Activated naive CD4-positive, alpha-beta T cell treated with anti-CD3 and anti-CD28 coated beads, Interleukin-2, amount 50 U/mL, for 24 hours (primary cell): ENCODE results near the gene FUT4.
A peak's percentile ranks its signal among the peaks of the same experiment; 100 is the strongest.

Experiments used
- H3K27ac Mint-ChIP-seq: one replicate; pipeline ENCODE4 v1.8.0; 2021; ENCODE audit warnings: mild to moderate bottlenecking, mixed read lengths
- H3K27me3 Mint-ChIP-seq: one replicate; pipeline ENCODE4 v1.8.0; 2021; ENCODE audit warnings: mixed read lengths
- H3K36me3 Mint-ChIP-seq: one replicate; pipeline ENCODE4 v1.8.0; 2021; ENCODE audit warnings: mixed read lengths
- H3K4me1 Mint-ChIP-seq: one replicate; pipeline ENCODE4 v1.8.0; 2021; ENCODE audit warnings: mixed read lengths
- H3K4me3 Mint-ChIP-seq: one replicate; pipeline ENCODE4 v1.8.0; 2021; ENCODE audit warnings: mild to moderate bottlenecking, mixed read lengths
- H3K9me3 Mint-ChIP-seq: one replicate; pipeline ENCODE4 v1.8.0; 2021; ENCODE audit warnings: mixed read lengths

Gene FUT4

DNA sequence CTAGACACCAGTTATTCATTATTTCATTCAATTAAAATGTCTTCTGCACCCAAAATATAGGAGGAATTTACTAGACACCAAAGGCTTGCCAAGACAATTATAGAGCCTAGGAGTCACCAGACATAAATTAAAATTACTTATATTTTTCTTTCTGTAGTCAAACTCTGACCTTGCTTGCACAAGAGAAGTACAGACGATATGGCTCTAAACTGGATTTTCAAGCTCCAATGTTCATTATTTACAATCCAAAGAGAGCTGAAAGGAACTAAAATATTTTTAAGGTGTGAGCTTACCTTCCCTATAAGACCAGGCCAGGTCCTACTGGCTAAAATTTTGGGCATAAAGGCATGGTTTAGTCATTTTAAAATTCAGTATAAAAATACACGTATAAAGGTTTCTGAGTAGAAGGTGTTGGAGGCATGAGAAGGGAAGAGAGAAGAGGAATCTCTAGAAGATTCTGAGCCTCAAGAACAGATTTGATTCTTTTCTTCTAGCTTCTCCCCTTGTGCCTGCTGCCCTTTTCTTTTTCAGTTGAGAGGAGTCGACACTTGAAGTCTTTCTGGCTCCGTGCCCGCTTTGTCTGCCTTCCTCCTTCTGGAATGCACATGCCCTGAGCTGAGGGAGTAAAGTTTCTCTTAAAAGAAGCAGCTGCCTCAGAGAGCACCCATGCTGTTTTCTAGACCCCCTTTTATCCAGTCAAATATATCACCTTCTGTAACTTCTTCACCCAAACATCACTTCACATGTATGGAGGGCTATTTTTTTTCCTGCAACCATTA is 18.0 kb upstream of the FUT4 start:
- no peaks in the 10 kb centered on the region for H3K9me3 Mint-ChIP-seq
- no peak overlapping the region for H3K27ac Mint-ChIP-seq
- H3K4me1 Mint-ChIP-seq: no peaks in the 10 kb centered on the region
- peaks cover 6% of the 10 kb centered on the region for H3K27me3 Mint-ChIP-seq
- H3K36me3 Mint-ChIP-seq: no peaks in the 10 kb centered on the region
- no peak overlapping the region for H3K4me3 Mint-ChIP-seq

DNA sequence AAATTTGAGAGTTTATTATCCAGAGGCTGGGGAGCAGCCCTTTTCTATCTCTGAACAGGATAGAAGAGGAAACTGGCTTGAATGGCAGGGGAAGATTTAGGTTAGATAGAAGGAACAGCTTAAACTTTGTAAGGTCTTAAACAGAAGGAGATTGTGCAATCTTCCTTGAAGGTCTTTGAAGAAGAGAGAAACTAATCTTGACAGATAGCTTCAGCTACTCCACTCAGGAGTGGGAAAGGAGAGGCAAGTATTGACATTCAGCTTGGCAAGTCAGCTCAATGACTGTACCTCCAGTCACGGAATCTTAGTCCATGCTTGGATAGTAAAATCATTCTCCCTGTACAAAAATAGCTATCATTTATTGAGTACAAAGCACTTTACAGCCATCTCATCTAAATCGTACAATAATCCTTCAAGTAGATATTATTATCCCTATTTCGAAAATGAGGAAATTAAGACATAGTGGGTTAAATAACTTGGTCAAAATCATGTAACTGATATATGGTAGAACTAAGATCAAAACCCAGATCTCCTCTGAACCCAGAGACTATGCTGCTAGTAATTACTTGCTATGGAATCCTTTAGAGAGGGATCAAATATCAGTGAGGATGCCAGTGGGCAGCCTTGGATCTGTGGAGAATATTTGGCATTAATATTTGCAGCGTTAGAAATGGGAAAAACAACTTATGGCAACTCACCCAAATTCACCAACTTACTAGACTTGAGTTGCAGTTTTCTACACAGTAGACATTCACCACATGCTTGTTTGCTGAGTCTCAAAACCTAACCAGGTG is 16.9 kb upstream of the FUT4 start:
- Mint-ChIP-seq H3K4me3 (no peak overlapping the region), H3K27ac (no peak overlapping the region), H3K36me3 (no peaks in the 10 kb centered on the region), H3K9me3 (no peaks in the 10 kb centered on the region), H3K27me3 (peaks cover 6% of the 10 kb centered on the region), H3K4me1 (no peaks in the 10 kb centered on the region)

DNA sequence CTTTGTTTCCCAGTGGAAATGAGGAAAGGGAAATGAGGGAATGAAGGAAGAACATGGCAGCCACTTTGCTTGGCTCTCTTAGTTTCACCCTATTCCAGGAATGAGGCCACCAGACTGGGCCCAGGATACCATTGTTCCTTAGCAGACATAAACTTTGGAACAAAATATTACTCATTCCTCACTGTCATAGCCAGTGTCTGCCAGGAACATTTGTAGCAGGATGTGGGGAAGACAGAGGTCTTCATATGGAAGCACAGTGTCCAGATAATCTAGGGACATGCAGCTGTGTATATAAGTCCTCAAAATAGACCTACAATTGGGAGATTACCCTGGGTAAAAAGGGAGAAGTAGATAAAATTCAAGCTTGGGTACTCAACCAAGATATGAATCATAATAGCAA is 15.2 kb upstream of the FUT4 start:
- Mint-ChIP-seq H3K27ac (no peak overlapping the region), H3K4me3 (no peak overlapping the region), H3K27me3 (peaks cover 7% of the 10 kb centered on the region), H3K4me1 (no peaks in the 10 kb centered on the region), H3K9me3 (no peaks in the 10 kb centered on the region), H3K36me3 (no peaks in the 10 kb centered on the region)

DNA sequence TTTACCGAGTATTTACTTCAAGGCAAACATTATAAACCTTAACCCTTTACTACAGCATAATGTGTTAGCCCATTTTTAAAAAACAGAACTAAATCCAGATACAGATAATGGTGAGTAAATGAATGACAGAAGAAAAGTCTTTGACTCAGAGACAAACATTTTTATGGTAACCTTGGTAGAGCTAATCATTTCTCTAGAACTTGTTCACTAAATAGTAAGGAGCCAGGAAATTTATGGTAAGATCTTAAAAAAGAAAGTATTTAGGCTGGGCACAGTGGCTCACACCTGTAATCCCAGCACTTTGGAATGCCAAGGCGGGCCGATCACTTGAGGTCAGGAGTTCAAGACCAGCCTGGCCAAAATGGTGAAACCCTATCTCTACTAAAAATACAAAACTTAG is 11.5 kb upstream of the FUT4 start:
- H3K27ac Mint-ChIP-seq: no peak overlapping the region
- H3K9me3 Mint-ChIP-seq: no peaks in the 10 kb centered on the region
- peaks cover 17% of the 10 kb centered on the region for H3K27me3 Mint-ChIP-seq
- H3K4me3 Mint-ChIP-seq: no peak overlapping the region
- no peaks in the 10 kb centered on the region for H3K4me1 Mint-ChIP-seq
- H3K36me3 Mint-ChIP-seq: no peaks in the 10 kb centered on the region

DNA sequence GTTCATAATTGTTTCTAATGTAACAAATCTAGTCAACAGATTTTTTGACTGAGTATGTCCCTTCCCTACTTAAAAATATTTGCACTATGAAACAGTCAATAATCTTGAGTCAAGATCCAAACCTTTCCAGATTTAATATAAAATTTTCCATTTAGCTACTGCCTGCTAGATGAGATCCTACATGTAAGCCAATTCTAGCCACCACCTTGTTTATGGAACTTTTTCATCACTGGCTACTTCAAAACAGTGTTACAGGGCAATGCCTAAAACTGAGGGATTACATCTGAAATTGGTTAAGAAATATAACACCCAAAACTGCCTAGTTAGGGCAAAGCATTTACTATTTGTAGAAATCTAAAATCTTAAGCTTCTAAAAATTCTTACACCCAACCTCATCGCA is 10.5 kb upstream of the FUT4 start:
- Mint-ChIP-seq H3K27ac (no peak overlapping the region), H3K36me3 (no peaks in the 10 kb centered on the region), H3K27me3 (peaks cover 18% of the 10 kb centered on the region), H3K9me3 (no peaks in the 10 kb centered on the region), H3K4me3 (no peak overlapping the region), H3K4me1 (no peaks in the 10 kb centered on the region)

DNA sequence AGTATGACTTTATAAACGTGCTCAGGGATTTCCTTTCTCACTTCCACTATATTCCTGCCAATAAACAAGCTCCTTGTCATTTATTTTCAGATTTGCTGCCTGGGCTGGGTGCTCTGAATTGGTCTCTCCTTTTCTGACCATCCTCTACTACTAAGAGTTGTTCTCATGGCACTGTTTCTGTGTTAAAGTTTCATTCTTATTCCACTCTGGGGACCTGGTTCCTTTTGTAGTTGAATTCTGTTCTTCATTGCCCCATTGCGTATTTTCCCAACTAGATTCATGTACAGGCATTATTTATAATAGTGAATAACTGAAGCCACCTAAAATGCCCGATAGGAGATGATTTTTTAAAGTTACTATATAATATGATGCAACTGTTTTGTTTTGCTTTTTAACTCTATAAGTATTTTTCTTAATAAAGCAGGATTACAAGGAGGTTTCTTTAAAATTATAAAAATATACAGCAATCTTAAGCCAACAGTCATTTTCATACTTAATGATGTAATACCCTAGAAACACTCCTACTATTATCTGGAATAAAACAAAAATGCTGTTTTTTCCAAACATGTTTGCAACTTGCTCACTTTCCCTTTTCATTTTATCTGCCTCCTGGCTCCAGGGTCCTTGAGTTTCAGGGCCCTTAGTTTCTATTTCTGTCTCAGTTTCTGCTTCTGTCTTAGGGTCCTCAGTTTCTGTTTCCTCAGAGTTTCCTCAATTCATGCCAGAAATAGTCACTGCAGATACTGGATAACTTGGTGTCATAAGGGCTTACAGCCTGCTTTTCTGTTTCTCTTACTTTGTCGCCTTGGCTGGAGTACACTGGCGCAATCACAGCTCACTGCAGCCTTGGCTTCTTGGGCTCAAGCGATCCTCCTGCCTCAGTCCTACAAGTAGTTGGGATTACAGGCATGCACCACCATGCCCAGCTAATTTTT is 9.8 kb upstream of the FUT4 start:
- peaks cover 19% of the 10 kb centered on the region for H3K27me3 Mint-ChIP-seq
- H3K27ac Mint-ChIP-seq: no peak overlapping the region
- H3K4me1 Mint-ChIP-seq: no peaks in the 10 kb centered on the region
- no peaks in the 10 kb centered on the region for H3K9me3 Mint-ChIP-seq
- no peaks in the 10 kb centered on the region for H3K36me3 Mint-ChIP-seq
- H3K4me3 Mint-ChIP-seq: no peak overlapping the region

DNA sequence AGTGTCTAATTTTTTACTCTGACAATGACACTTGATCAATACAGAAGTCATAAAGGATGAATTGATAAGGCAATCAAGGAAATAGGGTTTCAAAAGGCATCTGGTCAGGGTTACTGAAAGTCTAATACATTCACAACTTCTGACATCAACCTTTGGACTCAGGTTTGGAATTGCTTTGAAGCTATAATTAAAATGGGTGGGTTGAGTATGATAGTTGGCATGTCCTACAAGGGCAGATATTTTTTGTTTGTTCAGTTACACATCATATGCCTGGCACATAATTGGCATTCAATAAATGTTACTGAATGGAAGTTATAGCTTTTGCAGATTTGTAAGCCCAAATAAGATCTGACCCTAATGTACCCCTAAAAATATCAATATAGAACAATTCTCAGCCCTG is 7.3 kb upstream of the FUT4 start:
- no peaks in the 10 kb centered on the region for H3K9me3 Mint-ChIP-seq
- peaks cover 22% of the 10 kb centered on the region for H3K27me3 Mint-ChIP-seq
- H3K4me3 Mint-ChIP-seq: no peak overlapping the region
- no peak overlapping the region for H3K27ac Mint-ChIP-seq
- H3K4me1 Mint-ChIP-seq: no peaks in the 10 kb centered on the region
- H3K36me3 Mint-ChIP-seq: no peaks in the 10 kb centered on the region

DNA sequence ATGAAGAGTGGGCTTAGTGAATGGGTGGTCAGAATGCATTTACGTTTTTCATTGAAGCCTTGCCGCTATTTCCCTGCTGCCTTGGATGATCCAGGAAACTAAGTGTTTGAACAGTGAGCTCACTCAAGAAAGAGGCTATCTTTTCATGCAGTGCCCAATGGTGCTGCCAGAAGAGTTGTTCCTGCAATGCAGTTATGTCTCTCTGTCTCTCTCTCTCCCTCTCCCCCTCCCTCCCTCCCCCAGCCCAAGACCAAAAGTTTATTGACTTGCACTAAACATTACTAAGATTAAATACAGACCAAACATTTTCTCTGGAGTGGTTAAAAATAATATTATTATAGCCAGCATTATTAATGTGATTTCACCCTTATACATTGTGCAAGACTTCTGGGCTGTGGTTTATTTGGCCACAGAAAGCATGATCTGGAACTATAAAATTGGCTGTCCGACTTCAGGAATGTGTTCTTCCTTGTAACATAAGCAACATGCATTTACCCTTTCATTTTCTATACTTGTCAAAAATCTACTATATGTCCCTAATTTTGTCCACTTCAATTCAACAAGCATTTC is 6.6 kb upstream of the FUT4 start:
- Mint-ChIP-seq H3K27ac (no peak overlapping the region), H3K4me3 (no peak overlapping the region), H3K9me3 (no peaks in the 10 kb centered on the region), H3K36me3 (no peaks in the 10 kb centered on the region), H3K27me3 (peaks cover 22% of the 10 kb centered on the region), H3K4me1 (no peaks in the 10 kb centered on the region)

DNA sequence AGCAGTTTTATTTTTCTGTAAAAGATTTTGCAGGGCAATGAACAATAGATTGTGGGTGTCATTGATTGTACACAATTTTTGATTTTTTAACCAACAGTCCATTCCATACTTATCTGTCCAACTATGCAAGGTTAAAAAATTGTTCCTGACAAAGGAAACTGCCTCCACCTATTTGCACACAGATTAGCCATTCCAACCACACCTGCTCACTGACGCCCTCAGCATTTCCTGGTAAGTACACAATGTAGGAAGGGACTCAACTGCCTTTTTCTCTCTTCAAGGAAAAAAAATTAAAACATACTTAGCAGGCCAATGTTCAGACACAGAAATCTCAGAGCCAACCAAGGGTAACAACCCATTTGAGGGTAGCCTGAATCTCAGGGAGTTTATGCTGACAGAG is 4.3 kb upstream of the FUT4 start:
- peaks cover 10% of the 10 kb centered on the region for H3K4me1 Mint-ChIP-seq
- H3K27ac Mint-ChIP-seq: no peak overlapping the region
- no peaks in the 10 kb centered on the region for H3K9me3 Mint-ChIP-seq
- H3K27me3 Mint-ChIP-seq: peaks cover 16% of the 10 kb centered on the region
- no peak overlapping the region for H3K4me3 Mint-ChIP-seq
- H3K36me3 Mint-ChIP-seq: no peaks in the 10 kb centered on the region

DNA sequence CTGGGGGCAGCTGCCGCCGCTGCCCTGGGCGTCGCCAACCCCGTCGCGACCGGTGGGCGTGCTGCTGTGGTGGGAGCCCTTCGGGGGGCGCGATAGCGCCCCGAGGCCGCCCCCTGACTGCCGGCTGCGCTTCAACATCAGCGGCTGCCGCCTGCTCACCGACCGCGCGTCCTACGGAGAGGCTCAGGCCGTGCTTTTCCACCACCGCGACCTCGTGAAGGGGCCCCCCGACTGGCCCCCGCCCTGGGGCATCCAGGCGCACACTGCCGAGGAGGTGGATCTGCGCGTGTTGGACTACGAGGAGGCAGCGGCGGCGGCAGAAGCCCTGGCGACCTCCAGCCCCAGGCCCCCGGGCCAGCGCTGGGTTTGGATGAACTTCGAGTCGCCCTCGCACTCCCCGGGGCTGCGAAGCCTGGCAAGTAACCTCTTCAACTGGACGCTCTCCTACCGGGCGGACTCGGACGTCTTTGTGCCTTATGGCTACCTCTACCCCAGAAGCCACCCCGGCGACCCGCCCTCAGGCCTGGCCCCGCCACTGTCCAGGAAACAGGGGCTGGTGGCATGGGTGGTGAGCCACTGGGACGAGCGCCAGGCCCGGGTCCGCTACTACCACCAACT is 1.0 kb downstream of the FUT4 start:
- no peaks in the 10 kb centered on the region for H3K9me3 Mint-ChIP-seq
- H3K36me3 Mint-ChIP-seq: no peaks in the 10 kb centered on the region
- H3K27ac Mint-ChIP-seq: peak overlapping the region; percentile 12
- no peaks in the 10 kb centered on the region for H3K27me3 Mint-ChIP-seq
- peak overlapping the region; percentile 79 for H3K4me3 Mint-ChIP-seq
- peaks cover 51% of the 10 kb centered on the region for H3K4me1 Mint-ChIP-seq

DNA sequence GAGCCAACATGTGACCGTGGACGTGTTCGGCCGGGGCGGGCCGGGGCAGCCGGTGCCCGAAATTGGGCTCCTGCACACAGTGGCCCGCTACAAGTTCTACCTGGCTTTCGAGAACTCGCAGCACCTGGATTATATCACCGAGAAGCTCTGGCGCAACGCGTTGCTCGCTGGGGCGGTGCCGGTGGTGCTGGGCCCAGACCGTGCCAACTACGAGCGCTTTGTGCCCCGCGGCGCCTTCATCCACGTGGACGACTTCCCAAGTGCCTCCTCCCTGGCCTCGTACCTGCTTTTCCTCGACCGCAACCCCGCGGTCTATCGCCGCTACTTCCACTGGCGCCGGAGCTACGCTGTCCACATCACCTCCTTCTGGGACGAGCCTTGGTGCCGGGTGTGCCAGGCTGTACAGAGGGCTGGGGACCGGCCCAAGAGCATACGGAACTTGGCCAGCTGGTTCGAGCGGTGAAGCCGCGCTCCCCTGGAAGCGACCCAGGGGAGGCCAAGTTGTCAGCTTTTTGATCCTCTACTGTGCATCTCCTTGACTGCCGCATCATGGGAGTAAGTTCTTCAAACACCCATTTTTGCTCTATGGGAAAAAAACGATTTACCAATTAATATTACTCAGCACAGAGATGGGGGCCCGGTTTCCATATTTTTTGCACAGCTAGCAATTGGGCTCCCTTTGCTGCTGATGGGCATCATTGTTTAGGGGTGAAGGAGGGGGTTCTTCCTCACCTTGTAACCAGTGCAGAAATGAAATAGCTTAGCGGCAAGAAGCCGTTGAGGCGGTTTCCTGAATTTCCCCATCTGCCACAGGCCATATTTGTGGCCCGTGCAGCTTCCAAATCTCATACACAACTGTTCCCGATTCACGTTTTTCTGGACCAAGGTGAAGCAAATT is 1.8 kb downstream of the FUT4 start:
- H3K27ac Mint-ChIP-seq: peak overlapping the region; percentile 77
- H3K4me1 Mint-ChIP-seq: peaks cover 58% of the 10 kb centered on the region
- H3K36me3 Mint-ChIP-seq: no peaks in the 10 kb centered on the region
- H3K4me3 Mint-ChIP-seq: peak overlapping the region; percentile 79
- no peaks in the 10 kb centered on the region for H3K9me3 Mint-ChIP-seq
- H3K27me3 Mint-ChIP-seq: no peaks in the 10 kb centered on the region

DNA sequence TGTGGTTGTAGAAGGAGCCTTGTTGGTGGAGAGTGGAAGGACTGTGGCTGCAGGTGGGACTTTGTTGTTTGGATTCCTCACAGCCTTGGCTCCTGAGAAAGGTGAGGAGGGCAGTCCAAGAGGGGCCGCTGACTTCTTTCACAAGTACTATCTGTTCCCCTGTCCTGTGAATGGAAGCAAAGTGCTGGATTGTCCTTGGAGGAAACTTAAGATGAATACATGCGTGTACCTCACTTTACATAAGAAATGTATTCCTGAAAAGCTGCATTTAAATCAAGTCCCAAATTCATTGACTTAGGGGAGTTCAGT is 2.4 kb downstream of the FUT4 start:
- no peak overlapping the region for H3K27ac Mint-ChIP-seq
- H3K9me3 Mint-ChIP-seq: no peaks in the 10 kb centered on the region
- H3K36me3 Mint-ChIP-seq: no peaks in the 10 kb centered on the region
- H3K4me1 Mint-ChIP-seq: peaks cover 60% of the 10 kb centered on the region
- peak overlapping the region; percentile 79 for H3K4me3 Mint-ChIP-seq
- no peaks in the 10 kb centered on the region for H3K27me3 Mint-ChIP-seq

DNA sequence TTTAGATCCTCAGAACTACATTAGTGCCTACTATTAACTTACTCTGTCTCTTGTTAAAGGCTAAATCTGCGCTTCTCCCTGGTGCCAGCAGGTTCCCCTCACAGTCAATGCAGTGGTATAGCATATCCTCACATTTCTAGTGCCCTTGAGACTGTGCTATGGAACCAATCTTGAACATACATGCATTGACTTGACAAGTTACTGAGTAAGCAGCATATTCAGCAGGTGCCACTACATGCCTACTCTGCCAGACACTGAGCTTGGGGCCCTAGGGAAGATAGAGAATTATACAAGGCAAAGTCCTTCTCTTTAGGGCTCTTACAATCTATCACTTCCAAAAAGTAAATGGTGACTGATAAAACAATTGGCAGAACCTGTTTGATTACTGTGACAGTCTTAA is 3.2 kb downstream of the FUT4 start:
- Mint-ChIP-seq H3K27me3 (no peaks in the 10 kb centered on the region), H3K4me3 (peak overlapping the region; percentile 30)

DNA sequence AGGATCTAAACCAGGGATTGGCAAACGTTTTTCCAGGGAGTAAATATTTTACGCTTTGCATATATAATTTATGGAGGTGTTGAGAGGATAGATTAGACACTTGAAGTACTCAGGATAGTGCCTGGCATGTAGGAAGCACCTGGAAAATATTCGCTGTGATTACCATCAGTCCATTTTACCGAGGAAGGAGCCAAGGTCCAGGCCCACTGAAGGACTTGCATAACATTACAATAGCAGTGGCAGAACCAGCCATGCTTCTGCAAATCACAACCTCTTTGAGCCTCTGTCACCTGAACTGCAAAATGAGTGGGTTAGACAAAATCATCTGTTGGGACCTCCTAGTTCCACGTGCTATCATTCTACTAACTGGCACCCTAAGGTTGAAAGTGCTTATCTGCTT is 5.4 kb downstream of the FUT4 start:
- Mint-ChIP-seq H3K4me3 (no peak overlapping the region), H3K27ac (no peak overlapping the region), H3K9me3 (no peaks in the 10 kb centered on the region), H3K36me3 (no peaks in the 10 kb centered on the region), H3K4me1 (peaks cover 49% of the 10 kb centered on the region), H3K27me3 (no peaks in the 10 kb centered on the region)

More for the DNA sequence above, 3.2 kb downstream of the FUT4 start:
- Mint-ChIP-seq H3K27ac (no peak overlapping the region), H3K4me1 (peaks cover 60% of the 10 kb centered on the region), H3K36me3 (no peaks in the 10 kb centered on the region), H3K9me3 (no peaks in the 10 kb centered on the region)
